HepG2 (cell line): ENCODE results near the gene PYGB. TPM values are rescaled to one million over a fixed set of nuclear protein-coding genes. Genes with fewer than 3 reads are reported as not detected.

Experiments
- ATF2 ChIP-seq: sonication (generic); formaldehyde crosslinking; IDR thresholded peaks from 2 replicates; pipeline ENCODE4 v1.4.0; 2020; ENCODE audit warnings: missing genetic modification reagents
- HDAC2 ChIP-seq: sonication (generic); formaldehyde crosslinking; IDR thresholded peaks from 2 replicates; pipeline ENCODE4 v1.4.0; 2020; ENCODE audit warnings: missing genetic modification reagents
- MED8 ChIP-seq: sonication (generic); formaldehyde crosslinking; IDR thresholded peaks from 2 replicates; pipeline ENCODE4 v1.8.1; 2023; ENCODE audit warnings: mild to moderate bottlenecking, missing genetic modification reagents; ENCODE audit not compliant: insufficient replicate concordance
- MEF2D ChIP-seq: sonication (generic); formaldehyde crosslinking; IDR thresholded peaks from 2 replicates; pipeline ENCODE4 v1.5.1; 2020; ENCODE audit warnings: mild to moderate bottlenecking, missing genetic modification reagents
- SIX1 ChIP-seq: sonication (generic); formaldehyde crosslinking; IDR thresholded peaks from 2 replicates; pipeline ENCODE4 v1.4.0; 2020; ENCODE audit warnings: missing genetic modification reagents, borderline replicate concordance
- SP4 ChIP-seq: sonication (generic); formaldehyde crosslinking; IDR thresholded peaks from 2 replicates; pipeline ENCODE4 v1.8.1; 2023; ENCODE audit warnings: mild to moderate bottlenecking, missing genetic modification reagents
- TRIM22 ChIP-seq: fragments of 450-650 bp; IDR thresholded peaks from 2 replicates; pipeline ENCODE4 v1.6.1; 2017
- ZNF318 ChIP-seq: sonication (generic); formaldehyde crosslinking; IDR thresholded peaks from 2 replicates; pipeline ENCODE4 v1.4.0; 2020; ENCODE audit warnings: mild to moderate bottlenecking, missing genetic modification reagents
- ZNF772 ChIP-seq: sonication (generic); formaldehyde crosslinking; IDR thresholded peaks from 2 replicates; pipeline ENCODE4 v1.5.0; 2020; ENCODE audit warnings: mild to moderate bottlenecking, missing genetic modification reagents
- polyA plus RNA-seq, 8 experiments: library from polyadenylated mRNA; depleted of rRNA in 3 of 8; stranded (reverse) in 7 of 8; unstranded in 1 of 8; fragments of >200 nt; fragmentation: Illumina TruSeq in 4 of 8; extraction: Trizol in 4 of 8; gene quantifications; 2 replicates each; pipeline versions ENCODE4 v1.2.1 to v1.2.3, GENCODE V29; 2011 to 2016; ENCODE audit warnings: low read depth in 4 of 8, missing spikeins in 1 of 8, mixed read lengths in 1 of 8; ENCODE audit not compliant: insufficient read depth in 1 of 8
- total RNA-seq, 5 experiments: library from RNA; depleted of rRNA; stranded (reverse); fragments of >200 nt; fragmentation: Illumina TruSeq; extraction: Trizol; gene quantifications; 2 replicates each; pipeline ENCODE4 v1.2.3, GENCODE V29; 2016; ENCODE audit warnings: low read depth in 1 of 5
- TF ChIP-seq, protein P1 (sequence below): IDR thresholded peaks from 2 replicates; pipeline ENCODE4 v1.4.0; 2020; ENCODE audit warnings: mild to moderate bottlenecking, missing genetic modification reagents
- TF ChIP-seq, protein P2 (sequence below): sonication (generic); formaldehyde crosslinking; IDR thresholded peaks from 2 replicates; pipeline ENCODE4 v1.4.0; 2020; ENCODE audit warnings: mild to moderate bottlenecking, missing genetic modification reagents
- TF ChIP-seq, protein P3 (sequence below): sonication (generic); formaldehyde crosslinking; IDR thresholded peaks from 2 replicates; pipeline ENCODE4 v1.8.1; 2023; ENCODE audit warnings: missing genetic modification reagents, mild to moderate bottlenecking, borderline replicate concordance

The PYGB gene
- total and polyA plus RNA-seq, 2 of the 13 experiments (the other 11 are each of a cell fraction or from before 2014, with no cell fraction given), result 24.2 to 86.3 TPM

DNA sequence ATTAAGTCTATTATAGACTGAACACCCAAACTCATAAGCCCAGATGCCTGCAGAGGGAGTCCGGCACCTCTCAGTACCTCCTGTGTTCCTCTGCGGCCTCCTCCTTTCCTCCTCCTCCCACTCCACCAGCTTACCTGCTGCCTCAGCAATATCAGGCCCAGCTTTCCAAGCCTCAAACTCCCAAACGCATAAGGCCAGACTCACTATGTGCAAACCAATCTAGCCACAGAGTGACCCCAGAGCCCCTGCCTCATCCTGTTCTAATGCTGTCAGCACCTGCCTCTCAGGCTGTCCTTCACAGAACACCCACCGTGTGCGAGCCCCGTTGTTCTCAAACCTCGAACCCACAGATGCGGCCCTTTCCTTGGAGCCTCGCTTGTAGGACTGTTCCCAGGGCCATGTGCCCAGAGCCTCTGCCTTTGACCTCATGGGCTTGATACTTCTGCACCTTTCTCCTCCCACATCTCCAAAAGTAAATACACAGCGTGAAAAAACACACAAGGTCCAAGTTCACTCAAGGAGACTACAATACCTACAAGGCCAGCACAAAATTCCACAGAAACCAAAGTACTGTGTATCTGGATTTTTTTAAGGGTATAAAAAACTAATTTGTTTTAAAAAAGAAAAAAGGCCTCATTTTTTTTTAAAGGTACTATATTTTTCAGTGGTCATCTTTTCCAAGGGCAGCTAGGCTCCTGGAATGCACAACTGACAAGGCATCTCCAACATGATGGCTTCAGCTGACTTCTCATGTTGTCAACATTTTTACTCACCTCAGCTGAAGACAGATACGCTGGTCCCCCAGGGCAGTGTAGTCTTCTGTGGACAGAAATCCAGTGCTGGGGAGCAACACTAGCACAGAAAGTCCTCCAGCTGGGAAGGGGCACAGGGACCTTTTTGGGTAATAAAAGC is 90.5 kb downstream of the PYGB start (continued):
- peak; percentile 79 for TF ChIP-seq ZNF318 (CRISPR knock-in tag)
- peak; percentile 82 for TF ChIP-seq ATF2 (CRISPR knock-in tag)
- TF ChIP-seq, protein P1, sequence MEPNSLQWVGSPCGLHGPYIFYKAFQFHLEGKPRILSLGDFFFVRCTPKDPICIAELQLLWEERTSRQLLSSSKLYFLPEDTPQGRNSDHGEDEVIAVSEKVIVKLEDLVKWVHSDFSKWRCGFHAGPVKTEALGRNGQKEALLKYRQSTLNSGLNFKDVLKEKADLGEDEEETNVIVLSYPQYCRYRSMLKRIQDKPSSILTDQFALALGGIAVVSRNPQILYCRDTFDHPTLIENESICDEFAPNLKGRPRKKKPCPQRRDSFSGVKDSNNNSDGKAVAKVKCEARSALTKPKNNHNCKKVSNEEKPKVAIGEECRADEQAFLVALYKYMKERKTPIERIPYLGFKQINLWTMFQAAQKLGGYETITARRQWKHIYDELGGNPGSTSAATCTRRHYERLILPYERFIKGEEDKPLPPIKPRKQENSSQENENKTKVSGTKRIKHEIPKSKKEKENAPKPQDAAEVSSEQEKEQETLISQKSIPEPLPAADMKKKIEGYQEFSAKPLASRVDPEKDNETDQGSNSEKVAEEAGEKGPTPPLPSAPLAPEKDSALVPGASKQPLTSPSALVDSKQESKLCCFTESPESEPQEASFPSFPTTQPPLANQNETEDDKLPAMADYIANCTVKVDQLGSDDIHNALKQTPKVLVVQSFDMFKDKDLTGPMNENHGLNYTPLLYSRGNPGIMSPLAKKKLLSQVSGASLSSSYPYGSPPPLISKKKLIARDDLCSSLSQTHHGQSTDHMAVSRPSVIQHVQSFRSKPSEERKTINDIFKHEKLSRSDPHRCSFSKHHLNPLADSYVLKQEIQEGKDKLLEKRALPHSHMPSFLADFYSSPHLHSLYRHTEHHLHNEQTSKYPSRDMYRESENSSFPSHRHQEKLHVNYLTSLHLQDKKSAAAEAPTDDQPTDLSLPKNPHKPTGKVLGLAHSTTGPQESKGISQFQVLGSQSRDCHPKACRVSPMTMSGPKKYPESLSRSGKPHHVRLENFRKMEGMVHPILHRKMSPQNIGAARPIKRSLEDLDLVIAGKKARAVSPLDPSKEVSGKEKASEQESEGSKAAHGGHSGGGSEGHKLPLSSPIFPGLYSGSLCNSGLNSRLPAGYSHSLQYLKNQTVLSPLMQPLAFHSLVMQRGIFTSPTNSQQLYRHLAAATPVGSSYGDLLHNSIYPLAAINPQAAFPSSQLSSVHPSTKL (CRISPR knock-in tag), result peak; percentile 97
- peak; percentile 92; the same call in 1 of the 2 replicates for TF ChIP-seq MEF2D (CRISPR knock-in tag)
- TF ChIP-seq, protein P2, sequence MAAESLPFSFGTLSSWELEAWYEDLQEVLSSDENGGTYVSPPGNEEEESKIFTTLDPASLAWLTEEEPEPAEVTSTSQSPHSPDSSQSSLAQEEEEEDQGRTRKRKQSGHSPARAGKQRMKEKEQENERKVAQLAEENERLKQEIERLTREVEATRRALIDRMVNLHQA (CRISPR knock-in tag), result no peak
- TF ChIP-seq, protein P3, sequence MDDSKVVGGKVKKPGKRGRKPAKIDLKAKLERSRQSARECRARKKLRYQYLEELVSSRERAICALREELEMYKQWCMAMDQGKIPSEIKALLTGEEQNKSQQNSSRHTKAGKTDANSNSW, result 0 out of 2 replicates have a peak, but pooled peaks have one; percentile 64
- TF ChIP-seq MED8, result no peak
- no peak for TF ChIP-seq TRIM22
- peak; percentile 67; the same call in 1 of the 2 replicates for TF ChIP-seq SIX1 (CRISPR knock-in tag)
- peak; percentile 85 for TF ChIP-seq SP4
- peak; percentile 98 for TF ChIP-seq HDAC2
- peak; percentile 93 for TF ChIP-seq ZNF772 (CRISPR knock-in tag)
